H1 (cell line): ENCODE measurements around the gene LNPK. TPM values are rescaled to one million over a fixed set of nuclear protein-coding genes. Genes with fewer than 3 reads are reported as not detected.

Experiments
- CTCF ChIA-PET: fragments of 300-600 bp; sonication (Branson Sonifier 250); formaldehyde crosslinking; loops from one replicate; lab custom pipeline; 2021; ENCODE audit not compliant: partially characterized antibody; lab: Charles Lee
- POLR2A ChIA-PET: fragments of 300-600 bp; sonication (Branson Sonifier 250); formaldehyde crosslinking; loops from one replicate; lab custom pipeline; 2021; ENCODE audit warnings: inconsistent platforms; ENCODE audit not compliant: partially characterized antibody; lab: Charles Lee
- DNase-seq, 2 experiments: peaks; one replicate each; pipeline versions ENCODE4 v3.0.0 to v3.0.0-alpha.2; 2010 to 2022; ENCODE audit warnings: low spot score in 2 of 2, low read depth in 1 of 2, mixed read lengths in 1 of 2
- FAIRE-seq: peaks from 2 replicates; lab custom pipeline; 2011; peaks lifted over from hg19 to GRCh38; lab: Jason Lieb, UNC
- H2AFZ ChIP-seq: 2 replicates; pipeline ENCODE4 v1.8.1; 2012; ENCODE audit warnings: low read length, inconsistent platforms
- H2AK5ac ChIP-seq: 2 replicates; pipeline ENCODE4 v1.6.1; 2013; ENCODE audit warnings: low read depth, low read length
- H2BK120ac ChIP-seq: replicated peaks from 2 replicates; pipeline ENCODE3; 2013; ENCODE audit warnings: low read depth, low read length, inconsistent platforms
- H2BK12ac ChIP-seq: 2 replicates; pipeline ENCODE4 v1.6.1; 2013; ENCODE audit warnings: low read depth, low read length
- H2BK15ac ChIP-seq: 2 replicates; pipeline ENCODE4 v1.6.1; 2013; ENCODE audit warnings: low read length
- H2BK20ac ChIP-seq: 2 replicates; pipeline ENCODE4 v1.6.1; 2013; ENCODE audit warnings: low read length
- H2BK5ac ChIP-seq: 2 replicates; pipeline ENCODE4 v1.6.1; 2013; ENCODE audit warnings: low read depth, low read length
- H3K14ac ChIP-seq: 2 replicates; pipeline ENCODE4 v1.6.1; 2013; ENCODE audit warnings: inconsistent platforms; ENCODE audit not compliant: insufficient read length
- H3K18ac ChIP-seq: 2 replicates; pipeline ENCODE4 v1.6.1; 2013; ENCODE audit warnings: low read length; ENCODE audit errors: extremely low read depth
- H3K23ac ChIP-seq: 2 replicates; pipeline ENCODE4 v1.6.1; 2013; ENCODE audit warnings: inconsistent platforms; ENCODE audit not compliant: insufficient read length
- H3K23me2 ChIP-seq: 2 replicates; pipeline ENCODE4 v1.6.1; 2013; ENCODE audit warnings: low read depth, low read length
- H3K27ac ChIP-seq: 2 replicates; pipeline ENCODE4 v1.6.1; 2011; ENCODE audit warnings: low read depth, low read length, inconsistent platforms
- H3K27me3 ChIP-seq, 4 experiments: replicated peaks in 1 of 4; 1 replicate in 1 of 4; 2 replicates in 3 of 4; pipeline versions ENCODE4 v1.6.1 to v1.8.1; 2011 to 2013; ENCODE audit warnings: low read length in 3 of 4, mild to moderate bottlenecking in 3 of 4, inconsistent platforms in 2 of 4, mixed read lengths in 2 of 4, moderate library complexity in 1 of 4; ENCODE audit not compliant: control insufficient read depth in 3 of 4, insufficient read depth in 3 of 4; ENCODE audit errors: extremely low read depth in 1 of 4
- H3K36me3 ChIP-seq, 4 experiments: 2 replicates each; pipeline versions ENCODE4 v1.6.1 to v1.8.1; 2011 to 2013; ENCODE audit warnings: mild to moderate bottlenecking in 4 of 4, low read length in 3 of 4, moderate library complexity in 2 of 4, control low read depth in 1 of 4, inconsistent platforms in 1 of 4; ENCODE audit not compliant: insufficient read depth in 4 of 4, control insufficient read depth in 2 of 4
- H3K4ac ChIP-seq: replicated peaks from 2 replicates; pipeline ENCODE3; 2013; ENCODE audit warnings: low read length, low read depth, mixed read lengths, inconsistent platforms; ENCODE audit not compliant: insufficient read length
- H3K4me1 ChIP-seq, 4 experiments: replicated peaks in 1 of 4; 1 replicate in 1 of 4; 2 replicates in 3 of 4; pipeline versions ENCODE4 v1.6.1 to v1.8.1; 2011 to 2013; ENCODE audit warnings: low read length in 3 of 4, inconsistent platforms in 2 of 4, mixed read lengths in 1 of 4; ENCODE audit not compliant: insufficient read depth in 4 of 4, control insufficient read depth in 3 of 4
- H3K4me2 ChIP-seq, 2 experiments: 2 replicates each; pipeline versions ENCODE4 v1.6.1 to v1.8.1; 2011 to 2013; ENCODE audit warnings: low read depth in 2 of 2, low read length in 2 of 2, control low read depth in 1 of 2, inconsistent platforms in 1 of 2, mild to moderate bottlenecking in 1 of 2; ENCODE audit not compliant: insufficient read depth in 1 of 2
- H3K4me3 ChIP-seq, 4 experiments: fragments of 200-600, 300-600 bp in 1 of 4; sonication (generic), shearing (Covaris generic), sonication (Bioruptor Twin) in 1 of 4; 2 replicates each; pipeline versions ENCODE4 v1.5.1 to v1.8.1; 2011 to 2016; ENCODE audit warnings: low read length in 4 of 4, low read depth in 3 of 4, control low read depth in 2 of 4, inconsistent platforms in 2 of 4, mild to moderate bottlenecking in 2 of 4, mixed read lengths in 1 of 4, moderate library complexity in 1 of 4; ENCODE audit not compliant: insufficient read depth in 2 of 4; ENCODE audit errors: extremely low read depth in 1 of 4
- H3K56ac ChIP-seq: replicated peaks from 2 replicates; pipeline ENCODE3; 2013; ENCODE audit warnings: low read depth, mild to moderate bottlenecking, mixed read lengths, low read length, inconsistent platforms; ENCODE audit not compliant: insufficient read length
- H3K79me1 ChIP-seq: 2 replicates; pipeline ENCODE4 v1.6.1; 2013; ENCODE audit warnings: low read depth, low read length, control low read depth
- H3K79me2 ChIP-seq, 2 experiments: 2 replicates each; pipeline versions ENCODE4 v1.6.1 to v1.8.1; 2012 to 2013; ENCODE audit warnings: low read length in 2 of 2, mild to moderate bottlenecking in 2 of 2, inconsistent platforms in 1 of 2; ENCODE audit not compliant: insufficient read depth in 2 of 2, control insufficient read depth in 1 of 2
- H3K9ac ChIP-seq, 4 experiments: replicated peaks in 1 of 4; 1 replicate in 1 of 4; 2 replicates in 3 of 4; pipeline versions ENCODE4 v1.6.1 to v1.8.1; 2011 to 2013; ENCODE audit warnings: low read depth in 3 of 4, low read length in 3 of 4, control low read depth in 2 of 4, mild to moderate bottlenecking in 2 of 4, moderate library complexity in 2 of 4, inconsistent platforms in 1 of 4; ENCODE audit errors: extremely low read depth in 1 of 4
- H3K9me3 ChIP-seq, 2 experiments: 2 replicates each; pipeline versions ENCODE4 v1.6.1 to v1.8.1; 2012 to 2013; ENCODE audit warnings: mild to moderate bottlenecking in 2 of 2, moderate library complexity in 2 of 2, control low read depth in 1 of 2, inconsistent platforms in 1 of 2, low read depth in 1 of 2, low read length in 1 of 2, mixed read lengths in 1 of 2; ENCODE audit not compliant: insufficient read depth in 2 of 2
- H4K20me1 ChIP-seq, 2 experiments: replicated peaks in 1 of 2; 2 replicates each; pipeline versions ENCODE3 to v1.8.1; 2011 to 2013; ENCODE audit warnings: inconsistent platforms in 2 of 2, low read length in 2 of 2, mild to moderate bottlenecking in 1 of 2; ENCODE audit not compliant: insufficient read depth in 2 of 2, control insufficient read depth in 1 of 2
- H4K5ac ChIP-seq: 2 replicates; pipeline ENCODE4 v1.6.1; 2013; ENCODE audit warnings: low read length, low read depth, mixed read lengths, inconsistent platforms; ENCODE audit not compliant: insufficient read length
- H4K8ac ChIP-seq: 2 replicates; pipeline ENCODE4 v1.8.0; 2013; ENCODE audit warnings: mild to moderate bottlenecking, moderate library complexity, low read length, inconsistent platforms; ENCODE audit not compliant: insufficient read depth; ENCODE audit errors: extremely low read depth
- H4K91ac ChIP-seq: replicated peaks from 2 replicates; pipeline ENCODE3; 2013; ENCODE audit warnings: low read length, mixed read lengths, inconsistent platforms; ENCODE audit not compliant: insufficient read length
- RAD21 ChIP-seq, 2 experiments: IDR thresholded peaks in 1 of 2; conservative IDR thresholded peaks in 1 of 2; 2 replicates each; pipeline ENCODE4 v1.6.1; 2011; ENCODE audit warnings: low read depth in 2 of 2, low read length in 2 of 2, improper control_type of control experiment in 1 of 2, inconsistent platforms in 1 of 2, mild to moderate bottlenecking in 1 of 2, moderate library complexity in 1 of 2
- WGBS, 2 experiments: shearing (Covaris generic) in 1 of 2; methylation state at CpG; one replicate each; pipeline versions ENCODE4 v1.1.6 to v1.1.7; 2013 to 2015; ENCODE audit warnings: low lambda C conversion rate in 2 of 2, mixed read lengths in 2 of 2, inconsistent platforms in 1 of 2, low coverage in 1 of 2, missing lambda C conversion rate in 1 of 2; ENCODE audit not compliant: insufficient replicate concordance in 2 of 2, insufficient coverage in 1 of 2, insufficient read length in 1 of 2; ENCODE audit errors: extremely low coverage in 1 of 2, missing lambda C conversion rate in 1 of 2; 5-methylcytosine and 5-hydroxymethylcytosine counted together
- polyA plus RNA-seq, 7 experiments: library from polyadenylated mRNA; depleted of rRNA in 3 of 7; stranded (reverse) in 5 of 7; unstranded in 2 of 7; fragments of >200 nt in 5 of 7; fragments of 200-250 nt in 2 of 7; gene quantifications; 1 replicate in 5 of 7; 2 replicates in 1 of 7; 4 replicates in 1 of 7; pipeline versions ENCODE4 v1.2.1 to v1.2.3, GENCODE V29; 2011 to 2013; ENCODE audit warnings: missing spikeins in 2 of 7, mixed read lengths in 2 of 7
- total RNA-seq: library from RNA; stranded (reverse); fragmentation: NEBNext Ultra II Directional; extraction: Animal tissue kit (Norgen Biotek cat#: 25700); gene quantifications from 2 replicates; pipeline ENCODE4 v1.2.1, GENCODE V29; 2021

Gene LNPK
- total and polyA plus RNA-seq, 2 of the 8 experiments (the other 6 are each of a cell fraction or from before 2014, with no cell fraction given), result 3.1 to 10.3 TPM

DNA sequence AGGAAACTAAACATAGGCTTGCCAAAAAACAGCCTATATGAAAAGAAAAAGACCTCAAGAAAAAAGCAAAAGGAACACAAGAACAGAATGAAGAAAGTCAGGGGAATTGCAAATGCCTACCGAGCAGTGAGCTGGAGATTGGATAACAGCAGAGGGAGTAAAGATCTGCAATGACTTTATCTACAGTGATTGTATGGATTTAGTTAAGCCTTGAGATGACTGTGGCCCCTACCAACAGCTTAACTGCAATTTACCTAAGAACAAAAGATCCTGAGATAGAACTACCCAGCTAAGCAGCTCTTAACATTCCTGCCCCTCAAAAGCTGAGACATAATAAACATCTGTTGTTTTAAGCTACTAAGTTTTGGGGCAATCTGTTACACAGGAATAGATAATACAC lies 20.5 kb downstream of the LNPK start:
- Histone ChIP-seq H2AFZ (no peak overlapping the region), H2BK5ac (no peak overlapping the region), H4K5ac (no peak overlapping the region), H2BK20ac (no peak overlapping the region), H3K36me3 (no peaks in the 10 kb centered on the region; a peak in 1 of 8 replicates), H4K8ac (no peak overlapping the region), H3K4me2 (peak overlapping the region in 1 of 2 experiments; percentile 8; a peak in 1 of 4 replicates), H3K4ac (no peak overlapping the region), H3K4me1 (peaks cover 0 to 7% (median 0%) of the 10 kb centered on the region in 4 experiments; a peak in 2 of 7 replicates), H3K79me1 (no peaks in the 10 kb centered on the region), H3K9me3 (no peaks in the 10 kb centered on the region), H3K56ac (no peak overlapping the region), H3K14ac (no peak overlapping the region), H4K91ac (no peak overlapping the region), H3K9ac (no peak overlapping the region), H3K23ac (no peak overlapping the region), H3K27ac (no peak overlapping the region), H3K18ac (no peak overlapping the region), H2BK12ac (no peak overlapping the region), H2AK5ac (no peak overlapping the region), H3K4me3 (no peak overlapping the region), H2BK120ac (no peak overlapping the region), H4K20me1 (no peaks in the 10 kb centered on the region), H3K27me3 (no peaks in the 10 kb centered on the region), H2BK15ac (no peak overlapping the region), H3K23me2 (no peaks in the 10 kb centered on the region), H3K79me2 (no peaks in the 10 kb centered on the region)
- CTCF ChIA-PET, result interaction anchor here (0.7 to 1.3 kb wide), 5 partner anchors 20 to 294 kb away, joined by 3 to 4 read pairs (median 3); no protein-coding TSS in a partner anchor
- WGBS, 2 experiments, result 64% methylated on average over 1 of the region's 1 CpG; no CpG with 5 or more reads in 1 of the 2 experiments
- POLR2A ChIA-PET, result no interaction called here
- FAIRE-seq (peak; percentile 85), DNase-seq (no peak)
- peak in 1 of 2 experiments; percentile 43; a peak in 3 of 4 replicates for TF ChIP-seq RAD21 (IDR thresholded peaks at IDR 0.05 in 1 of 2, conservative IDR thresholded peaks at IDR 0.05 in 1 of 2; ENCODE audit: low read depth in 2 of 2, low read length in 2 of 2)
